Ovary (tissue), 9 donors: Measurements from ENCODE around the gene FTO. TPM values are rescaled to one million over a fixed set of nuclear protein-coding genes. Genes with fewer than 3 reads are reported as not detected.

Experiments used
- DNase-seq, 5 donors: peaks; one replicate each; pipeline ENCODE4 v3.0.0-alpha.2; 2019 to 2020
- H3K27ac ChIP-seq, 2 donors: fragments of 200-600 bp; one replicate each; pipeline versions ENCODE4 v1.5.1 to v1.8.0; 2019 to 2022
- H3K27me3 ChIP-seq: fragments of 200-600 bp; one replicate; pipeline ENCODE4 v1.8.0; 2022
- H3K36me3 ChIP-seq: fragments of 200-600 bp; sonication (generic); one replicate; pipeline ENCODE4 v1.5.1; 2019
- H3K4me1 ChIP-seq: one replicate; pipeline ENCODE4 v1.8.1; 2013; ENCODE audit warnings: mild to moderate bottlenecking, moderate library complexity; ENCODE audit not compliant: insufficient read depth
- H3K4me3 ChIP-seq: fragments of 200-600 bp; sonication (generic); one replicate; pipeline ENCODE4 v1.5.1; 2017
- H3K9me3 ChIP-seq, 2 donors: fragments of 200-600 bp in 1 of 2; sonication (generic) in 1 of 2; one replicate each; pipeline versions ENCODE4 v1.5.1 to v1.8.1; 2013 to 2019; ENCODE audit warnings: mild to moderate bottlenecking in 1 of 2, moderate library complexity in 1 of 2
- CTCF ChIP-seq, 3 donors: fragments of 450-650 bp in 2 of 3; fragments of 200-600 bp in 1 of 3; IDR thresholded peaks; one replicate each; pipeline versions ENCODE4 v1.5.1 to v1.8.0; 2016 to 2022; ENCODE audit warnings: antibody characterized with exemption in 3 of 3, mild to moderate bottlenecking in 1 of 3
- EP300 ChIP-seq: sonication (generic); formaldehyde crosslinking; IDR thresholded peaks from one replicate; pipeline ENCODE4 v1.6.1; 2017; ENCODE audit warnings: antibody characterized with exemption
- POLR2A ChIP-seq: fragments of 450-650 bp; IDR thresholded peaks from one replicate; pipeline ENCODE4 v1.6.1; 2017; ENCODE audit warnings: antibody characterized with exemption, mild to moderate bottlenecking, moderate library complexity
- WGBS, 3 donors: extraction: QIAGEN DNeasy Blood & Tissue Kit in 1 of 3; methylation state at CpG; one replicate each; pipeline versions ENCODE4 v1.1.5 to v1.1.7; 2013 to 2017; 5-methylcytosine and 5-hydroxymethylcytosine counted together
- intact Hi-C, 4 donors: fragments of 100-400 bp; cut with DNase I; formaldehyde crosslinking; loops; one replicate each; pipeline versions ENCODE4 v1.11.0 to v1.15.1; 2022 to 2023
- polyA plus RNA-seq, 2 donors: library from polyadenylated mRNA; stranded (reverse); fragments of 200-250 nt in 1 of 2; fragments of 350-450 nt in 1 of 2; fragmentation: Illumina TruSeq in 1 of 2; extraction: RNeasy Lipid Tissue Mini Kit (QIAGEN cat#74804) in 1 of 2; gene quantifications; one replicate each; pipeline ENCODE4 v1.2.3, GENCODE V29; 2013 to 2014
- total RNA-seq, 7 donors: library from RNA; depleted of rRNA in 2 of 7; stranded (reverse); fragments of >200 nt in 2 of 7; fragmentation: NEBNext Ultra II Directional in 3 of 7; extraction: Animal tissue kit (Norgen Biotek cat#: 25700) in 3 of 7; gene quantifications; one replicate each; pipeline versions ENCODE4 v1.1.0 to v1.2.4, GENCODE V29; 2016 to 2023
- donor health status: DM: no; HTN: no; CAD: no; lungs with moderate emphysema.
- donor health status: DM: no; HTN: no; CAD: no.
- donor health status: Bipolar disorder and iron deficiency.
- donor health status: DM: yes; HTN: yes; CAD: no.
- donor health status: DM: no; HTN: no; CAD: no.
- donor health status: DM: yes; HTN: yes; CAD: no.

Gene FTO
- total and polyA plus RNA-seq, 9 donors: 43.6 to 128 (median 91.4) TPM

DNA sequence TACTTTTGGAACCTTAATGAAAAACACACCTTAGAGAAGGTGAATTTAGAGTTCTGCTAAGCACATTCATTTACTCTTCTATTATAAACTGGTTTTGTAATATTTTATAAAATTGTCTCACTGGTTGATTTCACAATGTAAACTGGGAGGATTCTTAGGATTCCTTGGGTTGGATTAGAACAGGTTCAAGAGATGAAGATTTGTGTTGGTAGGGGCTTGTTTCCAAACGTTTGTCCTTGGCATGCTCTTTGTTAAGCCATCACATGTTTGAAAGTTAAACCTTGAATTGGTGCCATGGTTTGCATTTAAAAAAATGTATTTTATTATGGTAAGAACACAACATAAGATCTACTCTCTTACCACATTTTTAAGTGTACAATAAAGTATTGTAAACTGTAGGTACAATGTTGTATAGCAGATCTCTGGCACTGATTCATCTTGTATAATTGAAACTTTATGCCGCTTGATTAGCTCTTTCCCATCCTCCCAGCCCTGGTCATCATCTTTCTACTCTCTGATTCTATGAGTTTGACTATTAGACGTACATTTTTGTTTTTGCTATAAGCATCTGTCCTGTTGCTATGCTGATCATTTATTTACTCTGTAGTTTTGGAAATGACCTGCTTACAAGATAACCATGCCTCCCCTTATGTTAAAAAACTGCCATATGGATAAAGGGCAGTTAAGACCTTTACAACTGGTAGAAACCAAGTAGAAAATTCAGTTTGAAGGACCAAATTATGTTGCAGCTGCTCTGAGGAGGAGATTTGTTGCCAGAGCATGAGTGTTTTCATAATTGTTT lies 9.6 kb downstream of the FTO start:
- H3K4me1 ChIP-seq: peaks cover 2% of the 10 kb centered on the region

GRCh38 chr16:53714205-53715022 lies 10.5 kb downstream of the FTO start:
- intact Hi-C loops: no loop called here
- H3K27me3 ChIP-seq: no peaks in the 10 kb centered on the region
- no peaks in the 10 kb centered on the region for H3K36me3 ChIP-seq
- H3K4me1 ChIP-seq: peaks cover 2% of the 10 kb centered on the region
- WGBS, 3 donors: 21 to 31% (median 29%) methylated on average over 7 of the region's 7 CpGs
- H3K9me3 ChIP-seq: no peaks in the 10 kb centered on the region
- DNase-seq: peak in 1 of 5 donors; percentile 27
- H3K4me3 ChIP-seq: no peak overlapping the region
- TF ChIP-seq CTCF (IDR thresholded peaks at IDR 0.05): no peak
- no peak for TF ChIP-seq POLR2A
- TF ChIP-seq EP300: no peak
- no peak overlapping the region for H3K27ac ChIP-seq

More for the DNA sequence above, 9.6 kb downstream of the FTO start:
- DNase-seq: no peak
- Histone ChIP-seq H3K27ac (no peak overlapping the region), H3K4me3 (no peak overlapping the region), H3K27me3 (no peaks in the 10 kb centered on the region), H3K9me3 (no peaks in the 10 kb centered on the region), H3K36me3 (no peaks in the 10 kb centered on the region)
- intact Hi-C loops: no loop called here
- 23 to 45% (median 29%) methylated on average over 3 of the region's 3 CpGs for WGBS, 3 donors
- TF ChIP-seq EP300 (no peak), CTCF (IDR thresholded peaks at IDR 0.05) (no peak), POLR2A (no peak)

GRCh38 chr16:53715023-53715384 lies 11.0 kb downstream of the FTO start:
- 29 to 41% (median 39%) methylated on average over 2 of the region's 2 CpGs for WGBS, 3 donors
- no peaks in the 10 kb centered on the region for H3K27me3 ChIP-seq

More at GRCh38 chr16:53715023-53715384, 11.0 kb downstream of the FTO start:
- peaks cover 2% of the 10 kb centered on the region for H3K4me1 ChIP-seq
- no peak overlapping the region for H3K27ac ChIP-seq
- no peaks in the 10 kb centered on the region for H3K9me3 ChIP-seq
- no peak overlapping the region for H3K4me3 ChIP-seq
- H3K36me3 ChIP-seq: no peaks in the 10 kb centered on the region
- DNase-seq: no peak
- TF ChIP-seq POLR2A (no peak), EP300 (no peak), CTCF (IDR thresholded peaks at IDR 0.05) (no peak)
- intact Hi-C loops: no loop called here
